Measurements from ENCODE around the gene FRMD4A. TPM values are rescaled to one million over a fixed set of nuclear protein-coding genes. Genes with fewer than 3 reads are reported as not detected.

The FRMD4A gene
- total RNA-seq, 1 experiment from 2014 or later = 19.6 TPM

DNA sequence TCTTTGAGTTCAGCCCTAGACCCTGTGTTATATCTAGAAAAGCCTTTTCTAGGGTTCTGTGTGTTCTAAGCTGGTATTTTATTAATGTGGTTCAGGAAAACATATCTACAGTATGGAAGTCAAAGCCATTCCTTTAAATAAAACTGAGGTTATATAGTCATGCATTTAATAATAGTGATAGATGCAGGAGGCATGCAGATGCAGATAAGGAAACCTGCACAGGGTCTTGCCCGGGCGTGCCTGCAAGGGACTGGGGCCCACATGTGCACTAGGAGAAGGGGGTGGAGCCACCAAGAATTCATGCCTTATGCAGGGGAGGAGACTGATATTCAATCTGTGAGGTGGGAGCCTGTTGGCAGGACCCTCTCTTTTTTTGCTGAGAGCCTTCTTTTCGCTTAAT is 572.4 kb downstream of the FRMD4A start:
- no peak overlapping the region for H3K4me3 Mint-ChIP-seq
- Histone ChIP-seq H3K79me2 (ENCODE audit: insufficient read depth, low read length) (no peaks in the 10 kb centered on the region), H3K4me2 (ENCODE audit: insufficient read depth, insufficient read length, low read length) (no peak overlapping the region), H3K23me2 (ENCODE audit: insufficient read length, low read depth, low read length, poor library complexity, severe bottlenecking) (no peaks in the 10 kb centered on the region), H3K9ac (ENCODE audit: extremely low read depth, insufficient read length, low read length) (no peak overlapping the region), H3K4ac (ENCODE audit: low read depth, low read length) (no peak overlapping the region), H3K27ac (ENCODE audit: insufficient read length, low read depth, low read length) (peak overlapping the region; percentile 80), H2BK15ac (ENCODE audit: low read depth, low read length) (no peak overlapping the region), H4K20me1 (ENCODE audit: control insufficient read depth, insufficient read depth, insufficient read length) (no peaks in the 10 kb centered on the region), H3K79me1 (ENCODE audit: insufficient read depth, low read depth, low read length, poor library complexity, severe bottlenecking) (no peaks in the 10 kb centered on the region), H3K27me3 (ENCODE audit: insufficient read depth, low read length) (no peaks in the 10 kb centered on the region), H3K23ac (ENCODE audit: insufficient read length, low read depth, low read length) (no peak overlapping the region), H4K8ac (replicated peaks; ENCODE audit: insufficient read length, low read depth, low read length) (no peak overlapping the region), H3K14ac (ENCODE audit: insufficient read depth, low read length) (no peak overlapping the region), H3T11ph (ENCODE audit: low read length) (no peak overlapping the region), H2AFZ (ENCODE audit: low read length) (no peak overlapping the region), H2AK5ac (ENCODE audit: insufficient read length, low read length) (no peak overlapping the region), H2BK120ac (ENCODE audit: low read depth, low read length, poor library complexity, severe bottlenecking) (peak overlapping the region; percentile 69), H3K56ac (ENCODE audit: insufficient read length, low read depth, low read length) (no peak overlapping the region), H3K18ac (ENCODE audit: insufficient read length, low read depth, low read length) (no peak overlapping the region), H2BK5ac (ENCODE audit: insufficient read length, low read length) (no peak overlapping the region), H3K9me3 (ENCODE audit: control insufficient read depth, low read depth, low read length) (no peaks in the 10 kb centered on the region), H3K4me1 (ENCODE audit: insufficient read depth, low read length) (peaks cover 10% of the 10 kb centered on the region), H4K5ac (ENCODE audit: insufficient read length, low read depth, low read length) (no peak overlapping the region), H2BK12ac (ENCODE audit: insufficient read length, low read depth, low read length) (no peak overlapping the region), H4K91ac (ENCODE audit: insufficient read length, low read depth, low read length) (no peak overlapping the region), H2BK20ac (ENCODE audit: low read depth, low read length, poor library complexity, severe bottlenecking) (no peak overlapping the region)
- H3K4me1 Mint-ChIP-seq = peaks cover 37 to 39% of the 10 kb centered on the region in 2 experiments
- peak overlapping the region; percentile 93 to 97 (median 95); a peak in 6 of 7 replicates for H3K27ac Mint-ChIP-seq
- no peaks in the 10 kb centered on the region for H3K27me3 Mint-ChIP-seq (ENCODE audit: low read depth)
- no CpG with 5 or more reads among the region's 3 CpGs for WGBS (ENCODE audit: extremely low coverage, insufficient read length, low lambda C conversion rate)
- TF ChIP-seq, protein P1, sequence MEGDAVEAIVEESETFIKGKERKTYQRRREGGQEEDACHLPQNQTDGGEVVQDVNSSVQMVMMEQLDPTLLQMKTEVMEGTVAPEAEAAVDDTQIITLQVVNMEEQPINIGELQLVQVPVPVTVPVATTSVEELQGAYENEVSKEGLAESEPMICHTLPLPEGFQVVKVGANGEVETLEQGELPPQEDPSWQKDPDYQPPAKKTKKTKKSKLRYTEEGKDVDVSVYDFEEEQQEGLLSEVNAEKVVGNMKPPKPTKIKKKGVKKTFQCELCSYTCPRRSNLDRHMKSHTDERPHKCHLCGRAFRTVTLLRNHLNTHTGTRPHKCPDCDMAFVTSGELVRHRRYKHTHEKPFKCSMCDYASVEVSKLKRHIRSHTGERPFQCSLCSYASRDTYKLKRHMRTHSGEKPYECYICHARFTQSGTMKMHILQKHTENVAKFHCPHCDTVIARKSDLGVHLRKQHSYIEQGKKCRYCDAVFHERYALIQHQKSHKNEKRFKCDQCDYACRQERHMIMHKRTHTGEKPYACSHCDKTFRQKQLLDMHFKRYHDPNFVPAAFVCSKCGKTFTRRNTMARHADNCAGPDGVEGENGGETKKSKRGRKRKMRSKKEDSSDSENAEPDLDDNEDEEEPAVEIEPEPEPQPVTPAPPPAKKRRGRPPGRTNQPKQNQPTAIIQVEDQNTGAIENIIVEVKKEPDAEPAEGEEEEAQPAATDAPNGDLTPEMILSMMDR (conservative IDR thresholded peaks at IDR 0.05) = no peak
- DNase-seq = peak; percentile 76
- H3K9me3 Mint-ChIP-seq = no peaks in the 10 kb centered on the region
- no peaks in the 10 kb centered on the region for H3K36me3 Mint-ChIP-seq (ENCODE audit: insufficient read depth in 1 of 3, low read depth in 3 of 3)

All from H9 (cell line).